WI38 (cell line): ENCODE measurements around the gene PDZD7.

Source experiments
- H3K4me3 ChIP-seq: 2 replicates; pipeline ENCODE4 v1.5.1; 2011; ENCODE audit warnings: low read depth, mild to moderate bottlenecking, control low read depth, low read length
- CTCF ChIP-seq: IDR thresholded peaks from 2 replicates; pipeline ENCODE4 v1.5.1; 2012; ENCODE audit warnings: low read depth, mild to moderate bottlenecking, control low read depth, low read length

Gene PDZD7

GRCh38 chr10:101021692-101022251 is 9.2 kb downstream of the PDZD7 start:
- no peak for TF ChIP-seq CTCF
- H3K4me3 ChIP-seq = no peak overlapping the region

- no peak overlapping the region for H3K4me3 ChIP-seq
- TF ChIP-seq CTCF = no peak
These were observed 9.7 kb downstream of the PDZD7 start for GRCh38 chr10:101021239-101021638.

- no peak for TF ChIP-seq CTCF
- H3K4me3 ChIP-seq = no peak overlapping the region
These were observed 10.4 kb downstream of the PDZD7 start for GRCh38 chr10:101020427-101021075.

GRCh38 chr10:101019440-101019703 is 11.6 kb downstream of the PDZD7 start:
- no peak overlapping the region for H3K4me3 ChIP-seq

GRCh38 chr10:101018600-101019439 is 12.1 kb downstream of the PDZD7 start:
- TF ChIP-seq CTCF = peak; percentile 75
- no peak overlapping the region for H3K4me3 ChIP-seq

More at GRCh38 chr10:101019440-101019703, 11.6 kb downstream of the PDZD7 start:
- no peak for TF ChIP-seq CTCF

- no peak for TF ChIP-seq CTCF
- H3K4me3 ChIP-seq = no peak overlapping the region
These were observed 12.8 kb downstream of the PDZD7 start for GRCh38 chr10:101018118-101018599.

GRCh38 chr10:101016814-101017213 is 14.1 kb downstream of the PDZD7 start:
- H3K4me3 ChIP-seq = no peak overlapping the region
- TF ChIP-seq CTCF = no peak
